Measurements from ENCODE around the gene KCNMA1.

DNA sequence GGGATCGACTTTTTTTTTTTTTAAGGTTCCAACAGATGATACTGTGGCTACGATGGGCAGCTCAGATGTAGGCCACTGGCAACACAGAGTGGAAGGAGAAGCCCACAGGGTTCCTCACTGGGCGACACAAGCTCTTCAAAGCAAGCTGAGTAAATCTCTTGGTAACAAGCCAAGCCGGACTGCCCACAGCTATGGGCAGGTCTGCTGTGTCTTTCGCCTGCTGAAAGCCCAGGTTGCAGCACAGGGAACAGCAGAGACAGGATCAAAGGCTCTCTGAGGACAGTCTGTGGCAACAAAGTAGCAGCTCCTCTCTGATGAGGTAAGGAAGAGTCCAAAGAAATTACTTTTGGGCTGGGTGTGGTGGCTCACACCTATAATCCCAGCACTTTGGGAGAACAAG is 83.6 kb downstream of the KCNMA1 start:
- TF ChIP-seq TEAD4 (IDR thresholded peaks at IDR 0.05; ENCODE audit: borderline replicate concordance, insufficient read depth) (no peak), GABPA (IDR thresholded peaks at IDR 0.05; ENCODE audit: low read depth) (no peak), EP300 (IDR thresholded peaks at IDR 0.05; ENCODE audit: borderline replicate concordance in 1 of 2, low read depth in 1 of 2, low read length in 1 of 2) (no peak)
- TF ChIP-seq, protein P1, sequence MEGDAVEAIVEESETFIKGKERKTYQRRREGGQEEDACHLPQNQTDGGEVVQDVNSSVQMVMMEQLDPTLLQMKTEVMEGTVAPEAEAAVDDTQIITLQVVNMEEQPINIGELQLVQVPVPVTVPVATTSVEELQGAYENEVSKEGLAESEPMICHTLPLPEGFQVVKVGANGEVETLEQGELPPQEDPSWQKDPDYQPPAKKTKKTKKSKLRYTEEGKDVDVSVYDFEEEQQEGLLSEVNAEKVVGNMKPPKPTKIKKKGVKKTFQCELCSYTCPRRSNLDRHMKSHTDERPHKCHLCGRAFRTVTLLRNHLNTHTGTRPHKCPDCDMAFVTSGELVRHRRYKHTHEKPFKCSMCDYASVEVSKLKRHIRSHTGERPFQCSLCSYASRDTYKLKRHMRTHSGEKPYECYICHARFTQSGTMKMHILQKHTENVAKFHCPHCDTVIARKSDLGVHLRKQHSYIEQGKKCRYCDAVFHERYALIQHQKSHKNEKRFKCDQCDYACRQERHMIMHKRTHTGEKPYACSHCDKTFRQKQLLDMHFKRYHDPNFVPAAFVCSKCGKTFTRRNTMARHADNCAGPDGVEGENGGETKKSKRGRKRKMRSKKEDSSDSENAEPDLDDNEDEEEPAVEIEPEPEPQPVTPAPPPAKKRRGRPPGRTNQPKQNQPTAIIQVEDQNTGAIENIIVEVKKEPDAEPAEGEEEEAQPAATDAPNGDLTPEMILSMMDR (IDR thresholded peaks at IDR 0.05): no peak

Measured in SK-N-SH (cell line).